T47D (cell line): ENCODE data around the gene HPF1.
"Not testable (repeated sequence)": the region's sequence is repeated elsewhere in the genome, so short reads cannot be mapped to it uniquely, and the experiment has no call there.

ENCODE experiments used
- DNase-seq, 2 experiments: peaks; one replicate each; pipeline versions ENCODE4 v3.0.0 to v3.0.0-alpha.2; 2011 to 2012; ENCODE audit warnings: low read depth in 1 of 2, low spot score in 1 of 2
- JUND ChIP-seq: IDR thresholded peaks from 2 replicates; pipeline ENCODE4 v1.6.1; 2012; ENCODE audit warnings: low read depth
- in situ Hi-C: cut with HindIII; loops from 2 replicates; pipeline ENCODE4 v1.10.0; 2016; ENCODE audit warnings: low sequenced_read_pairs, low pct_unique_long_range_greater_than_20kb

The HPF1 gene

GRCh38 chr4:169768385-169768784 is 10.6 kb upstream of the HPF1 start:
- DNase-seq, result no peak
- in situ Hi-C loops, result no loop called here
- TF ChIP-seq JUND, result no peak

GRCh38 chr4:169766741-169767140 is 9.0 kb upstream of the HPF1 start:
- DNase-seq, result no peak
- TF ChIP-seq JUND, result no peak

GRCh38 chr4:169765835-169766234 is 8.1 kb upstream of the HPF1 start:
- TF ChIP-seq JUND, result no peak
- no peak for DNase-seq
- in situ Hi-C loops, result no loop called here

More at GRCh38 chr4:169766741-169767140, 9.0 kb upstream of the HPF1 start:
- in situ Hi-C loops, result no loop called here

GRCh38 chr4:169761846-169762245 is 4.1 kb upstream of the HPF1 start:
- no peak for TF ChIP-seq JUND
- in situ Hi-C loops, result no loop called here
- DNase-seq, result no peak

- DNase-seq, result no peak
- no peak for TF ChIP-seq JUND
- in situ Hi-C loops, result no loop called here
Observed at GRCh38 chr4:169758401-169758962, 738 bp upstream of the HPF1 start.

GRCh38 chr4:169756971-169757574 is 671 bp downstream of the HPF1 start:
- in situ Hi-C loops, result no loop called here
- no peak for TF ChIP-seq JUND
- DNase-seq, result no peak

GRCh38 chr4:169745291-169745690 is 12.5 kb downstream of the HPF1 start:
- no peak for TF ChIP-seq JUND
- in situ Hi-C loops, result no loop called here
- DNase-seq, result no peak

GRCh38 chr4:169744601-169745000 is 13.1 kb downstream of the HPF1 start:
- TF ChIP-seq JUND, result no peak
- in situ Hi-C loops, result no loop called here
- no peak for DNase-seq

GRCh38 chr4:169741569-169741968 is 16.2 kb downstream of the HPF1 start:
- DNase-seq, result no peak
- in situ Hi-C loops, result no loop called here
- TF ChIP-seq JUND, result no peak

- in situ Hi-C loops, DNase-seq: not testable (repeated sequence)
Observed at GRCh38 chr4:169738604-169739003, 19.1 kb downstream of the HPF1 start.

GRCh38 chr4:169730564-169730963 is 27.2 kb downstream of the HPF1 start:
- TF ChIP-seq JUND, result no peak
- DNase-seq, result no peak
- in situ Hi-C loops, result no loop called here

GRCh38 chr4:169727616-169728015 is 30.1 kb downstream of the HPF1 start:
- in situ Hi-C loops, result no loop called here
- TF ChIP-seq JUND, result no peak
- DNase-seq, result no peak

GRCh38 chr4:169724260-169724659 is 33.5 kb downstream of the HPF1 start:
- DNase-seq, result no peak
- TF ChIP-seq JUND, result no peak
- in situ Hi-C loops, result no loop called here
